ENCODE results near the gene USH1G. TPM values are rescaled to one million over a fixed set of nuclear protein-coding genes. Genes with fewer than 3 reads are reported as not detected.

USH1G gene
- polyA plus RNA-seq, 1 donor from 2014 or later = not detected

- no peak overlapping the region for H3K27ac Mint-ChIP-seq
- H3K4me3 Mint-ChIP-seq = no peak overlapping the region
These were observed 37.7 kb upstream of the USH1G start for GRCh38 chr17:74960570-74961342.

DNA sequence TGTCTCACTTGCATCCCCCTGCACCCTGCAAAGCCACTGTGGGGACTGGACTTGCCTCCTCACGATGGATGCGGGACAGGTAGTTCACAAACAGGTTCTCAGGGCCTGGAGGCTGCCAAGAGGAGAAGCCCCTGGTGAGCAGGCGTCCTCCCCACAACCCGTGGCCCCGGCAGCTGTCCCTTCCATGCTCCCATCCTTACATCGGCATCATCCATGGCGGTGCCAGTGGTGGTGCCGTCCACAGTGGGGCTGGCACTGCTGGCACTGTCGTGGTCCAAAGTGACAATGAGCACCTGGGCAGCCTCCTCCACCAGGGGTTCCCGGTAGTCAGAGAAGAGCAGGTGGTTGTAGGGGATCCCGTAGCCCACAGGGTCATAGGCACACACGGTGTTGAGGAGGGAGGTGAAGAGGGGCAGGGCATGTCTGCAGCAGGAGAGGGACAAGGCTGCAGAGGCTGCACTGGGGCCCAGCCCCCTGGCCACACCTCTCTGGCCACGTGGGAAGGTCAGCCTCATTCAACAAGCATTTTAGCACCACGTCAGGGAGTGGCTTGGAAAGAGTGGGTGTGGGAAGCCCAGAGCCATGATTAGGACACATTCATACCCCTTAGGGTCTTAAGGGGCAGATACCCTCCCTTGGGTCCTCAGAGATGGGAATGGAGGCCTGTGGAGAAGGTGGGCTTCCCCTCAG, 36.9 kb upstream of the USH1G start:
- Mint-ChIP-seq H3K36me3 (no peaks in the 10 kb centered on the region), H3K4me1 (peaks cover 3 to 9% (median 3%) of the 10 kb centered on the region in 3 donors), H3K27me3 (peaks cover 3% of the 10 kb centered on the region), H3K9me3 (no peaks in the 10 kb centered on the region), H3K4me3 (no peak overlapping the region), H3K27ac (no peak overlapping the region)

More at GRCh38 chr17:74960570-74961342, 37.7 kb upstream of the USH1G start:
- H3K9me3 Mint-ChIP-seq = no peaks in the 10 kb centered on the region
- peaks cover 8% of the 10 kb centered on the region for H3K27me3 Mint-ChIP-seq
- H3K36me3 Mint-ChIP-seq = no peaks in the 10 kb centered on the region
- H3K4me1 Mint-ChIP-seq = peaks cover 3 to 9% (median 3%) of the 10 kb centered on the region in 3 donors

DNA sequence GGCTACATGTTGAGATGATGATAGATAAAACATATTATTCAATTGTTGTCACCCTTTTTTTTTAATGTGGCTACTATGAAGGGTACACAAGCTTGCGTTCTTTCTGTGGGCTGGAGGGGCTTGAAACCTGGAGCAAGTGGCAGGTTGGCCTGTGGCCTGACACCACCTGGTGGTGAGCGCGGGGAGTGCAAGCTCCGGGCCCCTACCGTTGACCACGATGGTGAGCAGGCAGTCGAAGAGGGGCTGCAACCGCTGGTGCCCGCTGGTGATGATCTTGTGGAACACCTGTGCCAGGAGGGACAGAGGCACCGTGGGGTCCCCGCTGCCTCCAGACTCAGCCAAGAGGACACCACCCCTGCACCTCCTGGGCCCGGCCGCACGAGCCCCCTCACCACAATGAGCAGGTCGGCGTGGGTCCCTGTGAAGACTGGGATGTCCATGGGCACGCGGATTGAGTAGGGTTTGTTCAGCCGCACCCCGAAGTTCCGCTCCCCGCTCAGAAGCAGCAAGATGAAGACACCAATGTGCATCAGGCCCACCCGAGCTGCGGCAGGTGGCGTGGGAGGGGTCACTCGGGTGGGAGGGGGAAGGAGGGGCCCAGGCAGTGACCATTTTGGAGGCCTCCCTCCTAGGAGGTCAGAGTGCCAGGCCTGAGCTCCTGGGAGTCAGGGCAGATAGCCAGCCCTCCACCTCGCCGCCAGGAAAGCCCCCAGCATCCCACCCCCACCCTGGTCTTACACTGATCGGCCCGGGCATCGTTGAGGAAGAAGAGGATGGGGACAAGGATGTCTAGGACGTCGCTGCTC, 35.1 kb upstream of the USH1G start:
- no peaks in the 10 kb centered on the region for H3K9me3 Mint-ChIP-seq
- H3K4me1 Mint-ChIP-seq = peaks cover 3 to 9% (median 3%) of the 10 kb centered on the region in 3 donors
- H3K4me3 Mint-ChIP-seq = no peak overlapping the region
- H3K27ac Mint-ChIP-seq = peak overlapping the region in 1 of 3 donors; percentile 74
- H3K36me3 Mint-ChIP-seq = no peaks in the 10 kb centered on the region
- H3K27me3 Mint-ChIP-seq = peaks cover 3% of the 10 kb centered on the region

- no peaks in the 10 kb centered on the region for H3K36me3 Mint-ChIP-seq
- peaks cover 6% of the 10 kb centered on the region for H3K27me3 Mint-ChIP-seq
- H3K4me3 Mint-ChIP-seq = no peak overlapping the region
- no peak overlapping the region for H3K27ac Mint-ChIP-seq
- peaks cover 0 to 5% (median 3%) of the 10 kb centered on the region in 3 donors for H3K4me1 Mint-ChIP-seq
- no peaks in the 10 kb centered on the region for H3K9me3 Mint-ChIP-seq
These were observed 33.0 kb upstream of the USH1G start for GRCh38 chr17:74956093-74956492.

DNA sequence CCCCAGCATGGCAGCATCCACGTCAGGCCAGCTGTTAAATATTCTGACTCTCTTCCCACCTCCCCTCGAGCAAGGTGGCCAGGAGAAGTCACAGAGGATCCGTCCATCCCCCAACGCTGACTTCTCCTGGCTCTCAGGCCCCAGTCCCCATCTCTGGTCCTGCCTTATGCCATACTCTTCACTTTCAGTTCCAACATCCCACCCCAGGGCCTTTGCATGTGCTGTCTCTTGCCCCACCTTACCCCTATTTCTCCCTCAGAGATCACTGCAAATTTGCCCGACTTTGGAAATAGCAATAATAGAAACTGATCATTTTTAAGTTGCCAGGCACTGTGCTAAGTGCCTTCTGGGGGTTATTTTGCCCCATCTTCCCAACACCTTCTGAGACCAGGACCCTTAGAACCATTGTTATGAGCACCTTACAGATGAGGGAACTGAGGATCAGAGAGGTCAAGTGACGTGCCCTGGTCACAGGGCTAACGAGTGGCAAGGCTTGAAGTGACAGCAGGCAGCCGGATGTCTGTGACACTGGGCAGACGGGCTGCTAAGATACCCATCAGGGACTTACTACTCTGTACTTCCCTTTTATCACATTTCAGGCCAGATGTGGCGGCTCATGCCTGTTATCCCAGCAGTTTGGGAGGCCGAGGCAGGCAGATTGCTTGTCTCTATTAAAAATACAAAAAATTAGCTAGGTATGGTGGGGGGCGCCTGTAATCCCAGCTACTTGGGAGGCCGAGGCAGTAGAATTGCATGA, 31.8 kb upstream of the USH1G start:
- H3K9me3 Mint-ChIP-seq = no peaks in the 10 kb centered on the region
- H3K27ac Mint-ChIP-seq = no peak overlapping the region
- H3K4me3 Mint-ChIP-seq = no peak overlapping the region
- H3K27me3 Mint-ChIP-seq = peaks cover 6% of the 10 kb centered on the region
- H3K4me1 Mint-ChIP-seq = peaks cover 0 to 2% (median 0%) of the 10 kb centered on the region in 3 donors
- H3K36me3 Mint-ChIP-seq = no peaks in the 10 kb centered on the region

DNA sequence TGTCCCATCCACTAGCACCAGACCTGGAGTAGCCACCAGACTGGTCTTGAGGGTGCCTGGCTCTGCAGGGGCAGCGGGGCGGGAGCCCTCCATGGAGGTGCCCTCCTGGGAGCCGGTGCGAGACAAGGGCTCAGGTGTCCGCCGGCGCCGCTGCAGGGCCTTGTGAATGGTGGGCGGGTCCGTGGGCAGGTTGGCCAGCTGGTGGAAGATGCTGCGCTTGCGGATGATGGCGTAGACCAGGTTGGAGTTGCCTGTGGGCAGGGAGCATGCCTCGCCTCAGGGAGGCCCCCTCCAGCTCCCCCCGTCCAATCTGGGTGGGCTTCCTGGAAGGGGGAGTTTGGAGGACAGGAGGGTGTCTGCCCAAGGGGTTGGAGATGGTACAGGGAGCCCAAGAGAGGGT, 31.1 kb upstream of the USH1G start:
- H3K4me3 Mint-ChIP-seq = no peak overlapping the region
- H3K27ac Mint-ChIP-seq = no peak overlapping the region
- H3K4me1 Mint-ChIP-seq = peaks cover 0 to 2% (median 0%) of the 10 kb centered on the region in 3 donors
- H3K9me3 Mint-ChIP-seq = no peaks in the 10 kb centered on the region
- H3K36me3 Mint-ChIP-seq = no peaks in the 10 kb centered on the region
- H3K27me3 Mint-ChIP-seq = peaks cover 6% of the 10 kb centered on the region

DNA sequence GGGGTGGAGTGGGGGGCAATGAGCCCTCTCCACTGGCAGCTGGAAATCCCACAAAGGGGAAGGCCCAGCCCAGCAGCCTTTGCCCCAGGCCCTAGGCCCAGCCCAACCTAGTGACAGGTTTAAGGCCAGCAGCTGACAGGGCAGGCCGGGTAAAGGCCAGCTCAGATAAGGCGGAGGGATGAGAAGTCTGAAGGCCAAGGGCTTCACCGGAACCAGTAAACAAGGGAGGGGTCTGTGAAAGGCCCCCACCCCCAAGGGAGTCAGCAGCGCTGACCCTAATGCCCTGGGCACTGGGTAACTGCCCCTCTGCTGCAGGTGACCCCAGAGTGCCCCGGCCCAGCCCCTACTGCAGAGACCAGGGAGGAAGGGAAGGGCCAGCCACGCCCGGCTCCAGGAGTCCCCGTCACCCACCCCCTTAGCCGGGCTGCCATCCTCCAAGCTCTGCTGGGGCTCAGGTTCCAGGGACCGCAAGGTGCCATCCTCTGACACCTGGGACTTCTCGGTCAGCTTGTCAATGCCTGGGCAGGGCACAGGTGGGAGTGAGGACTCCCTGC, 30.2 kb upstream of the USH1G start:
- Mint-ChIP-seq H3K36me3 (no peaks in the 10 kb centered on the region), H3K27ac (no peak overlapping the region), H3K4me3 (no peak overlapping the region), H3K9me3 (no peaks in the 10 kb centered on the region), H3K4me1 (peaks cover 0 to 2% (median 0%) of the 10 kb centered on the region in 3 donors), H3K27me3 (peaks cover 6% of the 10 kb centered on the region)

GRCh38 chr17:74952431-74953133, 29.5 kb upstream of the USH1G start:
- Mint-ChIP-seq H3K9me3 (no peaks in the 10 kb centered on the region), H3K27me3 (peaks cover 4% of the 10 kb centered on the region), H3K4me3 (no peak overlapping the region), H3K4me1 (no peaks in the 10 kb centered on the region), H3K27ac (no peak overlapping the region), H3K36me3 (no peaks in the 10 kb centered on the region)

GRCh38 chr17:74951680-74952421, 28.8 kb upstream of the USH1G start:
- H3K27me3 Mint-ChIP-seq = peaks cover 4% of the 10 kb centered on the region
- H3K4me3 Mint-ChIP-seq = no peak overlapping the region
- H3K4me1 Mint-ChIP-seq = no peaks in the 10 kb centered on the region
- H3K27ac Mint-ChIP-seq = no peak overlapping the region
- H3K9me3 Mint-ChIP-seq = no peaks in the 10 kb centered on the region
- no peaks in the 10 kb centered on the region for H3K36me3 Mint-ChIP-seq

- Mint-ChIP-seq H3K4me3 (no peak overlapping the region), H3K4me1 (no peaks in the 10 kb centered on the region), H3K27ac (no peak overlapping the region), H3K36me3 (no peaks in the 10 kb centered on the region), H3K9me3 (no peaks in the 10 kb centered on the region), H3K27me3 (peaks cover 4% of the 10 kb centered on the region)
These were observed 28.0 kb upstream of the USH1G start for GRCh38 chr17:74951065-74951464.

DNA sequence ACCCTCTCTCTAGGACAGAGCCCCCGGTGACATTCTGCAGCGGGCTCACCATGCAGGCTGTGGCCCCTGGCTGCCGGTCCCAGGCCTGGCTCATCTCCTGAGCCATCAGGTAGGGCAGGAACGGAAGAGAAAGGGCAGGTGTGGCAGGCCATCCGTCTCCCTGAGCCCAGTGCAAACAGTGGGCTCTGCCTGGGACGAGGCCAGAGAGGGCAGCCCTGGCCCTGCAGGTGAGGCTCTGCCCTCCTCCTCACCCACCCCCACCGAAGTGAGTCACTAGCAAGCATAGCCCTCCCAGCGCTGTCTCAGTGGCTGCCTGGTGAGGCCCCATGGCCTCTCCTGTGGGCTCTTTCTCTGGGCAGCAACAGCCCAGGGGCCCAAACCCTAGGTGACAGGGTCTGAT, 27.2 kb upstream of the USH1G start:
- Mint-ChIP-seq H3K9me3 (no peaks in the 10 kb centered on the region), H3K4me1 (no peaks in the 10 kb centered on the region), H3K27ac (no peak overlapping the region), H3K36me3 (no peaks in the 10 kb centered on the region), H3K27me3 (peaks cover 3% of the 10 kb centered on the region), H3K4me3 (no peak overlapping the region)

DNA sequence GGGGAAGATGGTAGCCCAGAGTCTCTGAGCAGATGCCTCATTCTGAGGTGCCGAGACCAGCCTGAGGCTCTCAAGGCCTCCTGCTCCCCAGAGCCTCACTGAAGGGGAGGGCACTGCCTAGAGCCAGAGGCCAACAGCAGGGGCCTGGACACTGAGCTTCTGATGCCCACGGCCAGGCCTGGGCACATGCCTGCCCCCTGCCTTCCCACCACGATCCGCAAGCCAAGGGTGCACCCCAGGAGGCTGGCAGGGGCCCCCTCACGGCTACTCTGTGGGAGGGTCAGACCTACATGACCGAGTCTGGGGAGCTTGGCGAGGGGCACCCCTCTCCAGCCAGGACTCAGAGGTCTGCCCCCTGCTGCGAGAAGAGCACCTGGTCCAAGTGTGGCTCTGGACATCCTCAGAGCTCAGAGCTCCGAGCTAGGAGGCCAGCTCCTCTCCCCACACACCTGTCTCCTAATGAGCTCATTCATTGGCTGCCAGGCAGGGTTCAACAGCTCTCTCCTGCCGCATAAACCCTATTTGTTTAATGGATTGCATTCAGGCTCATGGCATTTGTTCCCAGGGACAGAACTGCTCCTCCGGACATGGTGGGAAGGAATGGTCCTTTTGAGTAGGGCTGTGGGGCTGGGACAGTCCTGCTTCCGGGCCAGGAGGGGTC, 26.5 kb upstream of the USH1G start:
- Mint-ChIP-seq H3K27ac (no peak overlapping the region), H3K36me3 (no peaks in the 10 kb centered on the region), H3K4me1 (no peaks in the 10 kb centered on the region), H3K9me3 (no peaks in the 10 kb centered on the region), H3K4me3 (no peak overlapping the region), H3K27me3 (peaks cover 3% of the 10 kb centered on the region)

Measured in IgD-negative memory B cell (primary cell).